CD4-positive, alpha-beta T cell treated with Interleukin-6 for 4 hours (primary cell): ENCODE results near the gene FIBCD1.

Experiments
- DNase-seq: peaks from one replicate; pipeline ENCODE4 v3.0.0-alpha.2; 2020; ENCODE audit warnings: mixed read lengths

FIBCD1 gene

DNA sequence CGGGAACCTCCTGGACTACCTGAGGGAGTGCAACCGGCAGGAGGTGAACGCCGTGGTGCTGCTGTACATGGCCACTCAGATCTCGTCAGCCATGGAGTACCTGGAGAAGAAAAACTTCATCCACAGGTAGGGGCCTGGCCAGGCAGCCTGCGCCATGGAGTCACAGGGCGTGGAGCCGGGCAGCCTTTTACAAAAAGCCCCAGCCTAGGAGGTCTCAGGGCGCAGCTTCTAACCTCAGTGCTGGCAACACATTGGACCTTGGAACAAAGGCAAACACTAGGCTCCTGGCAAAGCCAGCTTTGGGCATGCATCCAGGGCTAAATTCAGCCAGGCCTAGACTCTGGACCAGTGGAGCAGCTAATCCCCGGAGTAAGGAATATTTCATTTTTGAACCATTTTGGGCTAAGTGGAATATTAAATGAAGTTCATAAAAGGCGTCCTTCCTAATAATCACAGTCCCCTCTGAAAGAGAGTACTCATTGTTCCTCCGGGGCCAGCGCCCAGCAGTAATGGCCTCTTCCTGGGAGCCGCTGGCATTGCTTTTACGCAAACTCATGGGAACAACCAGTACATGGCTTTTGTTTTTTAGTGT is 66.0 kb downstream of the FIBCD1 start:
- DNase-seq: no peak

DNA sequence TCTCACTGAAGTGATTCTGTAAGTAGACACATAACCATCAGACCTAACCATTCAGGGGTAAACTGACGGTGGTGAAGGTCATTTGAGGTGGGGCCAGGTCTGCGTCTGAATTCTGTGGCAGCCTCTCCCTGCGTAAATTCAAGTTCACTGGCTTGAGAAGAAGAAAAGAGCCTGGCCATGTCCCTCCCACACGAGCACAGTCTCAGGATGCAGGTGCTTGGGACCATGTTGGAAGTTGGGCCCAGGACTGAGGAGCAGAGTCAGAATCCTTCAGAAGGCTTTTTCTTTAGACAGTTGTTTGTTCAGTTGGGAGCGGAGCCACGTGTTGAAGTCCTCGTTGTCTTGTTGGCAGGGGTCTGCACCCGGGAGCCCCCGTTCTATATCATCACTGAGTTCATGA is 66.5 kb downstream of the FIBCD1 start:
- DNase-seq: no peak

DNA sequence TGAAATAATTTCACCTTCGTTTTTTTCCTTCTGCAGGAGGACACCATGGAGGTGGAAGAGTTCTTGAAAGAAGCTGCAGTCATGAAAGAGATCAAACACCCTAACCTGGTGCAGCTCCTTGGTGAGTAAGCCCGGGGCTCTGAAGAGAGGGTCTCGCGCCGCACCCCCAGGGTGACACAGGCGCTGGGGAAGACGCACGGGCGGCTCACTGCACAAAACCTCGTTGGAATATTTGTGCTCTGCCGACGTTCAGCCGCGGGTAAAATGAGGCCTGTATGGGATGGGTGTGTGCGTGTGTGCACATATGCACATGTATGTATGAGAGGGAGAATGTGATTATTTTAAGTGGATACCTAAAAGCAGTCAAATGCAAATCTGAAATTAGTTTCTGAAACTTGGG is 67.0 kb downstream of the FIBCD1 start:
- no peak for DNase-seq

DNA sequence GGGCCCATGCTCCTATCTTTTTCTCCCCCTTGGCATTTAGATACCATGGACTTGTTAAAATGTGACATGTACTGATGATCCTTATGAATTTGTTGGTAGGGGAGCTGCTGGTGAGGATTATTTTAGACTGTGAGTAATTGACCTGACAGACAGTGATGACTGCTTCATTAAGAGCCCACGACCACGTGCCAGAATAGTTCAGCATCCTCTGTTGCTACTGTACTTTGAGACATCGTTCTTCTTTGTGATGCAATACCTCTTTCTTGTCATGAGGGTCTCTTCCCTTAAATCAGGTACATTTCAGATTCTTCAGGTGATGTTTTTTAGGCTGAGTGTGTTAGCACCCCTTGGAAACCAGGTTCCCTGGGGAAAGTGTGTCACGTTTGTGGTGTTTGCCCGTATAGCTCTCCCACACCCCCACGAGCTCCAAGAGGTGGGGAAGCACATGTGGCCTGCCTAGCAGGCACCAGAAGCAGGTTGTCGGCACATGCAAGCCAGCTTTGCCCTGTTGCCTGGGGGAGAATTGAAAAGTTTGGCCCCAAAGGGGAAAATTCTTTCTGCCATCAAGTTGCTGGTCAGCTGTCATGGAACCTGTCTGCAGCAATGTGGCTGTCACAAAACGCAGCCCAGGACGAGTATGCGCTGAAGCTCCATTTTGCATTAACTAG is 67.5 kb downstream of the FIBCD1 start:
- no peak for DNase-seq

DNA sequence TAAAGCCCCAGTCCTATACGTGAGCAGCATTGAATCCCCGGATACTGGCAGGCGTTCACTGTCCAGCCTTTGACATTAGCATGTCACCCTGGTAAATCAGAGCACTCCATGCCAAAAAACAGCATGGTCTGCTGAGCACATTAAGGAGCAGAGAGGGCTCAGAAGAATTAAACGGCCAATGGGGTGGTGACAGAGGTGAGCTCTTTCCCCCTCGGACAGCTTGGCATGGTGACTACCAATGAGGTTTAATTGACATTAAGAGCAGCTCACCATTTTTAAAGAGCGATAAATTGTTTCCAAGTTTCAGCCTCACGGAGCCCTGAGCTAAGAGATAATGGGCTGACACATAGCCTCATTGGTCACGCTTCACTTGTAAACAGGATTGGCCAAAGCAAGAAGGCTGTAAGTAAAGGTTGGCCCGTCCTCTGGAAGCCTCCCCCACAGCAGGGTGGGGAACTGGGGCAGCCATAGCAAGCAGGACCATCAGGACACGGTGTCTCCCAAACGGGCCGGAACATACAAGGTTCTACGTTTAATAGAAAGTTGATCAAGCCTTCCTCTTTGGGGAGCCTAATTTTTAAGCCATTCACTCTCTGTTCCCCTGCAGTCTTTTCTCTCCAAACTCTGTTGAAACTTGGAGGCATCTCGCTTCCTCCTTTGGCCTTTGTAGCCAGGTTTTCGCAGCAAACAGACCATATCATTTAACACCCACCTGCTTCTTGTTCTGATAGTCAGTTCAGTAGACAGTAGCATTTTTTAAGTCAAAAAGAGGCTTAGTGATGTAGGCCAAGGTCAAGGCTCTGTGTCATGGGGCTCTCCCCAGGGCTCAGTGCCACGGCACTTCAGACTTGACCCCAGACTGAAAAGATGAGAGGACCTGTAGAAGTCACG is 68.3 kb downstream of the FIBCD1 start:
- DNase-seq: no peak

DNA sequence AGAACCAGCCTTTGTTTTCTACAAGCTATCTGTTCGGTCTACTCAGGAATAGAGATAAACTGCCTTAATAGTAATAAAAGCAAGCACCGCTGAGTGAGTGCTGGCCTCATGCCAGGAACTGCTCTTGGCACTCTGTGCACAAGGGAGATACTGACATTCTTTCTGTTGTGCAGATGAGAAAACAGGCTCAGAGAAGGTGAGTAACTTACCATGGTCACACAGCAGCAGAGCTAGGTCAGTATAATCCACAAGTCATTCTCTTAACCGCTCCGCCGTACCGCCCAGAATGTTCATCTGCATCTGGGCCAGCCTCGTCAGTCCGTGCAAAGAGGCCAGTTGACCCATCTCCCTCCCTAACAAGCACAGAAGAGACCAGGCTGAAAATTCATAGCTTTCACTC is 69.8 kb downstream of the FIBCD1 start:
- no peak for DNase-seq

DNA sequence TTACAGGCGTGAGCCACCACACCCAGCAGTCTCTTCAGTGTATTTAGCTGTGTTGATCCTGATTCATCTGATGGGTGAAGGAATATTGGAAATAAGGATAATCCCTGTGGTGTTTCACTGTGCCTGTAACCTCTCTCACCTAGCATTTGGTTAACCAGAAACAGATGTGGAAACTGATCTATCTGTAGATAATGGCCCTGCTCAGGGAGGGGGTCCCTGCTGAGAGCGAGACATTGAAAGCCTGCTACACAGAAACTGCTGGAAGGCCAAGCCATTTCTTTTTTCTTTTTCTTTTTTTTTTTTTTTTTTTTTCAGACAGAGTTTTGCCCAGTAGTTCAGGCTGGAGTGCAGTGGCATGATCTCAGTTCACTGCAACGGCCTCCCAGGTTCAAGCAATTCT is 70.8 kb downstream of the FIBCD1 start:
- DNase-seq: no peak

DNA sequence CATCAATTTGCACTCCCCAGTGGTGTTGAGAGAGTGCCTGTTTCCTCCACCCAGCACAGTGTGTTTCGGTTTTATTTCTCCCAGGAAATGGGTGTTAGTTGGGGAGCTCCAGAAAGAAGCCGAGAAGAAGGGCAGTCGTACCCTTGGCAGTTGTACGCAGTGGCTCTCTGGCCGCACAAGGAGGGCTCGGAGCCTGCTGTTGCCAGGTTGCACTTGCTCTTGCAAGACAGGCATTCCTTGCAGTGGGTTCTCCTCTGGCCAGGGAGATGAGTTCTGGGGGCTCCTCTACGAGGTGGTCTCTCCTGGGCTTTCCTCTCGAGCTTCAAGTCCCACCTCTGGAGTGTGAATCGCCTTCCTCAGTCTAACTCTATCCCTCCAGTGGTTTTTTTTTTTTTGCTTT is 71.5 kb downstream of the FIBCD1 start:
- DNase-seq: no peak

DNA sequence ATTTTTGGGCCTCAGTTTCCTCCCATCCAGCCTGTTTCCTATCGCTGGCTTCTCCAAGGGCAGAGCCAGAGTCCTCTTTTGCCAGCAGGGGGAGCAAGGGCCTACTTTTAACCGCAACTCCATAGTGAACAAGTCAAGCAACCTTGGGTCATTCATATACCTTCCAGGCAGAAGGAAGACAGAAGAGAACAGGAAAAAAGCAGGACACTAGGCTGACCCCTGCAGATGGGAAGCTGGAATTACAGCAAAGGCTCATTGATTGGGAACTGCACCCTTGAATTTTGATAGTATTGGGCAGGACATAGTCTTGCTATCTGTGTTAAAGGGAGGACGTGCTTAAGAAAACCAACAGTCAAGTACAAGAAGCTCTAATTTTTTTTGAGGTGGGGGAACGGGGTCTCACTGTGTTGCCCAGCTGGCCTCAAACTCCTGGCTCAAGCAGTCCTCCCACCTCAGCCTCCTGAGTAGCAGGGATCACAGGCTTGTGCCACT is 72.5 kb downstream of the FIBCD1 start:
- peak; percentile 59 for DNase-seq

DNA sequence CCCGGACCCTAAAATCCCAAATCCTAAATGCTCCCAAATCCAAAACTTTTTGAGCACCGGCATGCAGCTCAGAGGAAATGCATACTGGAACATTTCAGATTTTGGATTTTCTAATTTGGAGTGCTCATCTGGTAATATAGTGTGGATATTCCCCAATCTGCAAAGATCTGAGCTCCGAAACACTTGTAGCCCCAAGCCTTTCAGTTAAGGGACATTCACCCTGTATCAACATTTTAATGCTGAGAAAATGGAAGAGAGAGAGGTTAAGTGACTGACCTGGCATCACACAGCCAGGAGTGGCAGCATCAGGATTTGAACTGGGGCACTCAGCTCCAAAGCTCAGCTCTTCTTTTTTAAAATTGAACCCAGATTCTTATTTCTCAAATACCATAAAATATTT is 73.1 kb downstream of the FIBCD1 start:
- no peak for DNase-seq

DNA sequence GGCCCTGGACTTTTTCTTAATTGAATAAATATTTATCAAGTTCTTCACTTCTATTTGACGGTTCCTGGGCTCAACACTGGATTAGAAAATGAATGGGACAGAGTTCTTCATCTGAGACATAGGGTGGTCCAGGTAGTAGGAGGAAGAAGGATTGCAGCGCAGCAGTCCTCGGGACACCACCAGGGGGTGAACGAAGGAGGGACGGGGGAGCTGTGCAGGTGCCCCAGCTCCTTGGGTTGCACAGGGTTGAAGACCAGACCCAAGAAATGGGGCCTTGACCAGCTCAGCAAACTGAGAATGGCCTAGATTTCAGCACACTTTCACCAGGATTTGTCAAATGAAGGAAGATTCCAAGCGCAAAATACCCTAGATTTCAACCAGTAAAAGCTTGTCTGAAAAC is 74.5 kb downstream of the FIBCD1 start:
- no peak for DNase-seq

DNA sequence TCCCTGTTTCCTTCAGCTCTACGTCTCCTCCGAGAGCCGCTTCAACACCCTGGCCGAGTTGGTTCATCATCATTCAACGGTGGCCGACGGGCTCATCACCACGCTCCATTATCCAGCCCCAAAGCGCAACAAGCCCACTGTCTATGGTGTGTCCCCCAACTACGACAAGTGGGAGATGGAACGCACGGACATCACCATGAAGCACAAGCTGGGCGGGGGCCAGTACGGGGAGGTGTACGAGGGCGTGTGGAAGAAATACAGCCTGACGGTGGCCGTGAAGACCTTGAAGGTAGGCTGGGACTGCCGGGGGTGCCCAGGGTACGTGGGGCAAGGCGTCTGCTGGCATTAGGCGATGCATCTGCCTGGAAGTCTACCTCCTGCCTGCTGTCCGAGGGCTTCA is 76.3 kb downstream of the FIBCD1 start:
- DNase-seq: no peak

DNA sequence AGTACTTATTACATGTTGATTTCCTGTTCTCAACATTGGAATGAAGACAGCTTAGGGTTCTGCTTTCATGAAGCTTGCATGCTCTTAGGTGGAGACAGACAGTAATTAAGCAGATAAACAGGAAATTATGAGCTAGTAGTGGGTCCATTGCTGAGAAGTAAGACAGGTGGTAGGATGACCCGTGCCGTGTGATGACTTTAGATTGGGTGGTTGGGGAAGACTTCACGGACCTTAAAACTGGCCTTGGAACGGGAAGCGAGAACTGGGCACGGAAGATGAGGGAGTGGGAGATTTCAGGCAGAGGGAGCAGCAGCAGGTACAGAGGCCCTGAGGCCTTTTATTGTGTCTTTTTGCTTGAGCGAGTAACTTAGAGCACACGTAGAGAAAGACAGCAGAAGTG is 76.8 kb downstream of the FIBCD1 start:
- DNase-seq: no peak

DNA sequence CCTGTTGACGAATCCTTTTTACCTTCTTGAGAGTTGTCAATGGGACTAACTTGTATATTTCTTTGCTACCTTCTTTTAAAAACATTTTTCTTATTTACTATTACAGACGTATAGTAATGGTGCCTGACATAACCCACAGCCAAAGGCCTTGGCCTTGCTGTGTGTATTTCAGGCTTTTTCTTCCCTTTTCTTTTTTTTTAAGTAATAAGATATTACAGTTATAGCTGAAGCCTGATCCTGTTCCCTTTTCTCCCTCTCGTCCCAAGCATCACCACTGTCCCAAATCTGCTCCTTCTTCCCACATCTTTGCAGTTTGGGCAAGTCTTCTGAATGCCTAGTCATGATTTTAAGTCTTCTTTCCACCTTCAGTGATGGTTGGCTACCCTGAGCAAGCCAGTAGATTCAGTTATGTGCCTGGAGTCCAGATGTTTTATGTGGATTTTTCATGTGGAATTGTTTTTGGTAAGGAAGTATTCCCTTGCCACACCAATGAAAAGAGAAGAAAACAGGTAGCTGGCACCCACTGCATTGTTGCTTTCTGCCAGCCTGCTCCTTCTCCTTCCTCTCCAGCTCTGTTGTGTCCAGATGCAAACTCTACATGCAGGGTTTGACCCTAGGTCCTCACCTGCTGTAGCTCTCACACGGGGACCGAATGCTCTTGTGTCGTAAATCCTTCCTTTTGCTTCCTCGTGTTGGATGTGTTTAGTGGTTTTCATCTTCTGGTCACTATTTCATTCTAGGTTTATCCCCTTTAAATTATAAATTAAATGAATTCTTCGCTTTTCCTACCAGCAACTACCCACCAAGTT is 77.5 kb downstream of the FIBCD1 start:
- no peak for DNase-seq

DNA sequence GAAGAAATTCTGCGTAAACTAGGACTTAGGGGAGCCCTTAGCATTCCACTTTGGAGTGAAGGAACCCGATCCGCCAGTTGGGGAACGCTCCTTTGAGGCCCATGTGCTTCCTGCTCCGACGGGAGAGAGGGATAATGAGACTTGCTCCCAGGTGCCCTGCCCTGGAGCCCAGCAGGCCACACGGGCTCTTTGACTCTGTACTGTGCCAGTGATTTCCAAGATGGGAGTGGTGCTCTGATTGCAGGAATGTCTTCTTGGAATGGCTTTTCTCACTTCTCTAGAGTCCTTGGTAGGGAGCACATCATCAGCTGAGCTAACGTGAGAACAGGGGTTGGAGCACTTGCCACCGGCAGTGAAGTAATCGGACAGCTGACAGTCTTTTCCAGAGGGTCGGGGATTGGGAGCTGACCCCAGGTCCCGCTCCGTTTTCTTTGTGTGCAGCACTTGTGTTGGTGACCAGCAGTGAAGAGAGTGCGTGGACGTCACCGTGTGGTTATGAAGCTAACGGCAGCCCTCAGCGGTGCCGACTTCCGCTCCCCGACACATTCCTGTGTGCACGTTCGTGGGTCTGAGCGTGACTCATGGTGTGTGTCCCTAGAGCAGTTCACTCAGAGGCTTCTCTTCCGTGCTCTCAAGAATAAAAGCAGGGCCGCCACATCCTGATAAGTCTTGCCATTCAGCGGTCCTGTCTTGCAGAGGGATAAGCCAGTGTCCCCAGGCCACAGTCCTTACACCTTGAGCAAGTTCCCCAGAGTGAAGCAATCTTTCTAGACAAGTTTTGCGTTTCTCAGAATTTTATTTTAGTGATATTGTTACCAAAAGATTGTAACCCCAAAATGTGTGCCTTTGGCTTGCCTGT is 78.4 kb downstream of the FIBCD1 start:
- DNase-seq: no peak

DNA sequence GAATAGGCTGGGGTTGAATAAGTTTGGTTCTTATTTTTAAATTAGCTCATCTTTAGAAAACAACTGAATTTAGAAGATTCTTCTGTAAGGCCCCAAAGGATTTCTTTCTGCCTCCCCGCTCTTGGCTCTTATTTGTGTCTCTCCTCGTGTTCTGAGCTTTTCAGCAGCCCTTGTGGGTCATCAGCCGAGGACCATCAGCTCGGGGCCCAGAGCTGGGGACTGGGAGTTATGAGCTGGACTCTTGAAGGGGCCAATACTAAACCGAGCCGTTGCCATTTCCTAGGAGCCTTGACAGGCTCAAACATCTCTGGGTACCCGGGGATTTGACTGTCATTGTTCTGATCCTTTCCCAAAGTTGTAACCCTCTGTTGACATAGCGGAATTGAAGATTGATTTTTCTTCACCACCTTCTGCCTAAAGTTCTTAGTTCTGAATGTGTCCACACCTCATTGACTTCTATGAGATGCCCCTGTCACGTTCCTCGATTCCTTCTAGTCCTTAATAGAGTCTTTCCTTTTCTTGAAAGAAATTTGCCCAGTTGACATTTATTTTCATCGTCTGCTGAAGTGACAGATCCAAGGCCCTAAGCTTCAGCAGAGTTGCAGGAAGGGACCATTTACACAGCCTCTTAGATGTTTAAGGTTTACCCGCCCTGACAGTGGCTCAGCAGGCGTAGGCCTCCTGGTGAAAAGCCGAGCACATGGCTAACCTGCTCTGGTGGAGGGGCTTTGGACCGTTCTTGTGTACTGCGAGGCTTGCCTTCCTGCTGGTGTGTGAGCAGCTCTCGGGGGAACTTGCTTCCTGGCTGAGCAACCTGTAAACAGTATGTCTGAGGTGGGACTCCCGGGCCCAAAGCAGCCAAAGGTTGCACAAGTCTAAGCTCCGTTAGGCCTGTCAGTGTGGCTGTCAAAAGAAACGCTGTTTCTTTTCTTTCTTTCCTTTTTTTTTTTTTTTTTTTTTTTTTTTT is 80.0 kb downstream of the FIBCD1 start:
- no peak for DNase-seq

DNA sequence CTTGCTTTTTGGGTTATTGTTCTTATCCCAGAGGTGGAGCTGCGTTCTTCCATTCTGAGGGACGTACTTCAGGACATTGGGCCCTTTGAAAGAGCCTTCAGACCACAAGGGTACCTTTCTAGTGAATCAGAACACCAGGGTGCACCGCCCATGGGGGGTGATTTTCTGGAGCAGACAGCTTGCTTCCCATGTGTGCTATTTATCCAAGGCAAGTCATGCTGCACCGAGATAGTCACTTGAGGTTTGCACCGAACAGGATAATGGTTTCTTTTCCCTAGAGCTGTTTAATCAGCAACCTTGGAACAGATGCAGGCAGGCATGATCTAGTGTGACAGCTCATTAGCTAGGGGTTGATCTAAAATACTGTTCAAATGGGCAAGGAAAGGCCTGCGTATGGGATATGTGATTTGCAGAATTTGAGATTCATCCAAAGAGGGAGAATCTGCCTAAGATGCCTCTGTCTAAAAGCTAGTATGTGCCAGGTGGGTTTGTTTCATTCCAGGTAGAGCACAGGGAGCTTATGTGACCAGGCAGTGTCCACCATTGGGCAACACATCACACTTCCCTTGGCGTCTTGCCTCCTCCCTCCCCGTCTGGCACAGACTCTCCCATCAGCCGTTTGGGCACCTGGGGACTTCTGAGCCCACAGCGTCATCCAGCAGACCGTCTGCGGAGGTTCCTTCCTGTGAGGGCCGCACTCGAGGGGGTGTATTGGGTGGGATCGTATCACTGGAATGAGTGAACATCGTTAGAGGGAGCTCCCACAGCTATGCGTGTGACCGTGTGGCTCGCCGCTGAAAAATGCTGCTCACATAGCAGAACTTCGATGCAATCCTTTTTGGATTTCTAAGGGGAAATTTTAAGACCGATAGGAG is 80.9 kb downstream of the FIBCD1 start:
- DNase-seq: no peak

DNA sequence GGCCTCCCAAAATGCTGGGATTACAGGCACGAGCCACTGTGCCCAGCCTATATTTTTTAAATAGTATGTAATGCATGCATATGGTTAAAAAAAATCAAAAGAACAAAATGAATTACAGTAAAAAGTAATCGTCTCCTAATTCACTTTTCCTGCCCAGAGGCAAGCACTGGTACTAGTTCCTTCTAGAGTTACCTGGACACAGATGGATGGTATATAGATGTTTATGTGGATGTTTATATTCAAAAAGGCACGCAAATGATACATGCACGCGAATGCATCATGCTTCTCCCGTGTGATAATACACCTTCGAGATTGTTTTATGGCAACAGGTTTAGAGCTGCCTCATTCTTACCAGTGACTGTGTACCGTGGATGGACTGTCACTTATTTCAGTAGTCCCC is 82.6 kb downstream of the FIBCD1 start:
- DNase-seq: no peak

DNA sequence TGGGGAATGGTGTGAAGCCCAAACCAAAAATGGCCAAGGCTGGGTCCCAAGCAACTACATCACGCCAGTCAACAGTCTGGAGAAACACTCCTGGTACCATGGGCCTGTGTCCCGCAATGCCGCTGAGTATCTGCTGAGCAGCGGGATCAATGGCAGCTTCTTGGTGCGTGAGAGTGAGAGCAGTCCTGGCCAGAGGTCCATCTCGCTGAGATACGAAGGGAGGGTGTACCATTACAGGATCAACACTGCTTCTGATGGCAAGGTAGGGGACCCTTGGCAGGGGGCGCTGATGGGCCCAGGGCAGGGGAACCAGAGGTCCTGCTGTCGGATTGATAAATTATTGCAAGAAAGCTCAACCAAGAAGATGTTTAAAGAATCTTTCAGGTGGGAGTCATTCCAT is 84.2 kb downstream of the FIBCD1 start:
- no peak for DNase-seq

DNA sequence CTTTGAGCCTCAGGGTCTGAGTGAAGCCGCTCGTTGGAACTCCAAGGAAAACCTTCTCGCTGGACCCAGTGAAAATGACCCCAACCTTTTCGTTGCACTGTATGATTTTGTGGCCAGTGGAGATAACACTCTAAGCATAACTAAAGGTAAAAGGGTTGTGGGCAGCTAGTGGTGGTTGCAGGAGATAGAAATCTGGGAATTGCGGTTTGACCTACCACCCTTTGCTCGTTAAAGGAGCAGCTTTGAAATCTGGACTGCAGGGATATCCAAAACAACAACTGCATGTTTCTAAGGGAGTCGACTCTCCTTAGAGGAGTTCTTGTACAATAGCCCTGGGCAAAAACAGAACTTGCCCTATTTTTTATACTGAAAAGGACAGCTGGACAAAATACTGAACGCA is 85.0 kb downstream of the FIBCD1 start:
- no peak for DNase-seq
